ENCODE data around the gene IFI27L1. TPM values are rescaled to one million over a fixed set of nuclear protein-coding genes. Genes with fewer than 3 reads are reported as not detected.
A peak's percentile ranks its signal among the peaks of the same experiment; 100 is the strongest.

IFI27L1 gene
- total RNA-seq, 1 donor from 2014 or later: 40.2 TPM

DNA sequence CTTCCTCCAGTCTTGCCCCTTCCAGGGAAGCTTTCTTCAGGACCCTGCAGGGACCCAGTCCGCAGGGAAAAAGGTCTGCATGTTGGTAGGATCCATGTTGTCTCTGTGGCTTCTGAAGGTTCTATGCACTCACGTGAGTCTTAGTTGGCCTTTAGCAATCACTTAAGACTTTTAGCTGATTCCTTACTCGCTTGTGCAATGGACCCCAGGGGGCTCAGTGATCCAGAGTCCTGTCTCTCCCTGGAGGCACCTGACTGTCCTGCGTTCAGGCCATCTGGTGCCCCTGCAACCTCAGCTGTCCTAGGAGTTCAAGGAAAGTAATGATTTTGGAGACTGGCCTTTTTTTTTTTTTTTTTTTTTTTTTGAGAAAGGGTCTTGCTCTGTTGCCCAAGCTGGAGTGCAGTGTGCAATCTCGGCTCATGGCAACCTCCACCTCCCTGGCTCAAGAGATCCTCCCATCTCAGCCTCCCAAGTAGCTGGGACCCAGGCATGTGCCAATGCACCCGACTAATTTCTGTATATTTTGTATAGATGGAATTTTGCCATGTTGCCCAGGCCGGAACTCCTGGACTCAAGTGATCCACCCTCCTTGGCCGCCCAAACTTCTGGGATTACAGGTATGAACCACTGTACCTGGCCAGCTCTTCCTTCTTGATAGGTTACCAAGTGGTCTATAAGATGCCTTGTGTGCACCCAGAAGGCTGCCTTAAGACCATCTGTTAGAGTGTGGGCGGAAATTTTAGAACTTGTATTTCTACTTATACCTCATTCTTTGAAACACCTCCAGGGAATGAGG, 43.7 kb downstream of the IFI27L1 start:
- no peak for DNase-seq (ENCODE audit: low read depth)
- TF ChIP-seq, protein P1, sequence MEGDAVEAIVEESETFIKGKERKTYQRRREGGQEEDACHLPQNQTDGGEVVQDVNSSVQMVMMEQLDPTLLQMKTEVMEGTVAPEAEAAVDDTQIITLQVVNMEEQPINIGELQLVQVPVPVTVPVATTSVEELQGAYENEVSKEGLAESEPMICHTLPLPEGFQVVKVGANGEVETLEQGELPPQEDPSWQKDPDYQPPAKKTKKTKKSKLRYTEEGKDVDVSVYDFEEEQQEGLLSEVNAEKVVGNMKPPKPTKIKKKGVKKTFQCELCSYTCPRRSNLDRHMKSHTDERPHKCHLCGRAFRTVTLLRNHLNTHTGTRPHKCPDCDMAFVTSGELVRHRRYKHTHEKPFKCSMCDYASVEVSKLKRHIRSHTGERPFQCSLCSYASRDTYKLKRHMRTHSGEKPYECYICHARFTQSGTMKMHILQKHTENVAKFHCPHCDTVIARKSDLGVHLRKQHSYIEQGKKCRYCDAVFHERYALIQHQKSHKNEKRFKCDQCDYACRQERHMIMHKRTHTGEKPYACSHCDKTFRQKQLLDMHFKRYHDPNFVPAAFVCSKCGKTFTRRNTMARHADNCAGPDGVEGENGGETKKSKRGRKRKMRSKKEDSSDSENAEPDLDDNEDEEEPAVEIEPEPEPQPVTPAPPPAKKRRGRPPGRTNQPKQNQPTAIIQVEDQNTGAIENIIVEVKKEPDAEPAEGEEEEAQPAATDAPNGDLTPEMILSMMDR (conservative IDR thresholded peaks at IDR 0.05; ENCODE audit: low read depth, low read length): no peak

DNA sequence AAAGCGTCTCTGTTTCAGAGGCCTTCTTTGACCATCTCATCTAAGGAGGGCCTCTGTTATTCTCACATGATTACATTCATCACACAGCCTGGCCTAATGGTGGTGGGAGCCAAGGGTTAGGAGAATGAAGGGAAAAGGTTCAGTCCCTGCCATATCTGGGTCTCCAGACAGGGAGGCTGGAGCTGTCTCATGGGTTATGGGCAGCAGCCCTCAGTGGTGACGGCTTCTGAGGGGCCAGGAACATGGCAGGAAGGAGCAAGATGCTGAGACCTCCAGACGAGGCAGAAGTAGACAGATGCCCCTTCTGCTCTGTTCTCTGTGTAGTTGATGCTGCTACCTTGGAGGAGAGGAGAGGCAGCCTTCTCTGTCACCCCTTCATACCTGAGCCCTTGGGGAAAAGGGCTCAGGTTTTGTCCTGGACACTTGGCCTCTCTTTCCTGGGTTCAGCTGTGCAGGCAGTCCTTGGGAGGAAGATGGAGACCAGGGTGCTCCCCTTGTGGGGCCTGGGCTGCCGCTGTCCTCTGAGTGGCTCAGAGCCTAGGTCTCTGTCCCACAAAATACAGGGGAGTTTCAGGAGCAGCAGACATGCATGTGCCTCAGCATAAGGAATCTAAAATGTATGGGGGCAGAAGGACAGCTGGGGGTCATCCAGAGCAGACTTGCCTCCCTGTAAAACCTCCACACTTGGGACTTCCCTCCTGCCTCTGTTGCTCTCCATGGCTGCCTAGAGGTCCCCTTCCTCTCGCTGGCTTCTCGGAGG, 44.7 kb downstream of the IFI27L1 start:
- no peak for DNase-seq (ENCODE audit: low read depth)
- TF ChIP-seq, protein P1 (conservative IDR thresholded peaks at IDR 0.05; ENCODE audit: low read depth, low read length): no peak
- H3K4me3 ChIP-seq (ENCODE audit: low read depth, low read length): no peak overlapping the region

More for the DNA sequence above, 43.7 kb downstream of the IFI27L1 start:
- no peak overlapping the region for H3K4me3 ChIP-seq (ENCODE audit: low read depth, low read length)

DNA sequence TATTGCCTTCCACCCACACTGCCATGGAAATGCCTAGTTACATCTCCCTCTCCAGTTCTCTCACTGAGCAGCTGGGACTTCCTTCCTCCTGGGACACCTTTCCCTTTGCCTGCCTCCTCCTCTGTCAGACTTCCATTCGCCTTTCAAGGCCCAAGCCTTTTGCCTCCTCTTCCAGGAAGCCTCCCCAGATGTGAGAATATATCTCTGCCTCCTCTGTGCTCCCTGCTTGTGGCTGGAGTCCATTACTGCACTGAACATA, 45.2 kb downstream of the IFI27L1 start:
- DNase-seq (ENCODE audit: low read depth): no peak
- TF ChIP-seq, protein P1 (conservative IDR thresholded peaks at IDR 0.05; ENCODE audit: low read depth, low read length): no peak
- H3K4me3 ChIP-seq (ENCODE audit: low read depth, low read length): no peak overlapping the region

DNA sequence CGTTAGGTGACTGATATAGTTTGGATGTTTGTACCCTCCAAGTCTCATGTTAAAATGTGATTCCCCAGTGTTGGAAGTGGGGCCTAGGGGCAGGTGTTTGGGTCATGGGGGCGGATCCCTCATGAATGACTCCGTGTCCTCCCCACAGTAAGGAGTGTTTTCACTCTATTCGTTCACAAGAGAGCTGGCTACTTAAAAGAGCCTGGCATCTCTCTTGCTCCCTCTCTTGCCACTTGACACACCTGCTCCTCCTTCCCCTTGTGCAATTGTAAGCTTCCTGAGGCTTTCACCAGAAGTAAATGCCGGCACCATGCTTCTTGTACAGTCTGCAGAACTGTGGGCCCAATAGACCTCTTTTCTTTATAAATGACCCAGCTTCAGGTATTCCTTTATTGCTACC, 45.7 kb downstream of the IFI27L1 start:
- no peak for DNase-seq (ENCODE audit: low read depth)
- TF ChIP-seq, protein P1 (conservative IDR thresholded peaks at IDR 0.05; ENCODE audit: low read depth, low read length): no peak
- H3K4me3 ChIP-seq (ENCODE audit: low read depth, low read length): no peak overlapping the region

DNA sequence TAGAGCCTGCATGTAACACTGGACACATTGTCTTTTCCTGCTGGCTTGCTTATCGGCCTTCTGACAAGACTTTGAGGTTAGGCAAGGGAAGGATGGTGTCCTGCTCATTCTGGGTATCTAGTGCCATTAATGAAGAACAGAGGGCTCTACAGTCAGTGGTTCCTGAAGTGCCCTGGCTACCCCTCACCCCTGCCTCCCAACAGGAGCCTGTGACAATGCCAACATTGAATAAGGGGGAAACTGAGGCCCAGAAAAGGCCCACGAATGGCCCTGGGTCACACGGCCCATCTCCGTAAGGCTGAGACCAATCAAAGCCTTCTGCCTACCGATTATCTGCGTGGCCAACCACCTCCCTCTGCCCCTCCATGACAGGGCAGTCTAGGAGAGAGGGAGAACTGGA, 46.2 kb downstream of the IFI27L1 start:
- TF ChIP-seq, protein P1 (conservative IDR thresholded peaks at IDR 0.05; ENCODE audit: low read depth, low read length): no peak
- DNase-seq (ENCODE audit: low read depth): no peak
- no peak overlapping the region for H3K4me3 ChIP-seq (ENCODE audit: low read depth, low read length)

DNA sequence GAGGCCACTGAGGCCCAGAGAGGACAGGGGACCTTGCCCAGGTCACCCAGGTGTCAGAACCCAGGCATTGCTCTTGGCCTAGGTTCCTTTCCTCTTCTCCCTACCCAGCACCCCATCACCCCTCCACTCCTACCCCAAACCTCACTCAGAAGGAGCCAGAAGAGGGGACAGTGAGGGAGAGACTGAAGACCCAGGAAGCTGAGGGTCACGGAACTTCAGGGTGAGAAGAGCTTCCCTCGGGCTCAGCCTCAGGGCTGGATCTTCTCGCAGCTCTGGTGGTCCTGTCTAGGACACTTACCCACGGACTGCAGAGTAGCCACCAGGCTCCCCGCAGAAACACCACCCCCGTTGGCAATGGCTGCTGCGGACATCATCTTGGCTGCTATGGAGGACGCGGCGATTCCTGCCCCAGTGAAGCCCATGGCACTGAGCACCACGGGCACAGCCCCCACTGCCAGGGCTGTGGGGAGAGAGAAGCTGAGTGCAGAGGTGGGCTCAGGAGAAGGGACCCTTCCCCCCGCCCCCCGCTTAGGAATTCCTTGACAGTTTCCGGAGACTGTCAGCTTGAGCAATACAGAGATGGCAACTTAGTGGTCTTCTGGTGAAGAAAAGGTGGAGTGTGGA, 47.2 kb downstream of the IFI27L1 start:
- peak overlapping the region; percentile 75 for H3K4me3 ChIP-seq (ENCODE audit: low read depth, low read length)
- TF ChIP-seq, protein P1 (conservative IDR thresholded peaks at IDR 0.05; ENCODE audit: low read depth, low read length): no peak
- DNase-seq (ENCODE audit: low read depth): no peak
